NCI-H1417 (cell line): Measurements from ENCODE around the gene BEND7.
"Not testable (repeated sequence)": the region's sequence is repeated elsewhere in the genome, so short reads cannot be mapped to it uniquely, and the experiment has no call there.

Experiments
- DNase-seq, 3 experiments: peaks; one replicate each; lab custom pipeline; 2025; lab: John Stamatoyannopoulos, UW

BEND7 gene

DNA sequence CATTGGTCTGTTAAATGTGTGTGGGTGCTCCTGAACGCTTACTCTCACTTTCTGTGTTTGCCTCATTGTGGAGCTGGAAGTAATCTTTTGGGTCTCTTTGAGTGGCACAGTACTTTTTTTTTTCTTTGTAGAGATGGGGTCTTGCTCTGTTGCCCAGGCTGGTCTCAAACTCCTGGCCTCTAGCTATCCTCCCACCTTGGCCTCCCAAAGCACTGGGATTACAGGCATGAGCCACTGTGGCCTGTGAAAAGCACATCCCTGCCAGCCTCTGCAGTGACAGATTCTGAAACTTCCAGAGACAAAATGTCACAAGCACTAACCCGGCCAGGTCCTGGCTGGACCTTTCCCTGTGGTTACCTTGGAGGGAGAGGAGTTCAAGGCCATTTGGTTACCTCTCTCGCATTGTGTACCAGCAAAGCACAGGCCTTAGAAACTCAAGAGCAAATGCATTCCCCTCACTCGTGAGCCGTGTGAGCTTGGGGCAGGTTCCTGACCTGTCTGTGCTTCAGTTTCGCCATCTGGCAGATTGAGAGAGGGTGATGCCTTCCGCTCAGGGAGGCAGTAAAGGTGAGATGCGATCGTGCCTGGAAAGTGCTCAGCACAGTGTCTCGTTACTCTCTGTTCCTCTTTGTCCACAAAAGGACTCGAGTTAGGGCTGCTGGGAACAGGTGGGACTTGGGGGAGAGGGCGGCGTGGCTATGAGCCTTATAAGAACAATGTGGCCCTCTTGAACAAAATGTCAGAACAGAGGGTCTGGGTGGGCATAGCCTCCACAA is 108.1 kb downstream of the BEND7 start:
- DNase-seq: no peak

GRCh38 chr10:13417459-13418126 is 111.2 kb downstream of the BEND7 start:
- no peak for DNase-seq

GRCh38 chr10:13416760-13417159 is 112.1 kb downstream of the BEND7 start:
- no peak for DNase-seq

- peak in 1 of 3 experiments; percentile 17 for DNase-seq
Observed at GRCh38 chr10:13414855-13415254, 114.0 kb downstream of the BEND7 start.

GRCh38 chr10:13414137-13414536 is 114.7 kb downstream of the BEND7 start:
- no peak for DNase-seq

DNA sequence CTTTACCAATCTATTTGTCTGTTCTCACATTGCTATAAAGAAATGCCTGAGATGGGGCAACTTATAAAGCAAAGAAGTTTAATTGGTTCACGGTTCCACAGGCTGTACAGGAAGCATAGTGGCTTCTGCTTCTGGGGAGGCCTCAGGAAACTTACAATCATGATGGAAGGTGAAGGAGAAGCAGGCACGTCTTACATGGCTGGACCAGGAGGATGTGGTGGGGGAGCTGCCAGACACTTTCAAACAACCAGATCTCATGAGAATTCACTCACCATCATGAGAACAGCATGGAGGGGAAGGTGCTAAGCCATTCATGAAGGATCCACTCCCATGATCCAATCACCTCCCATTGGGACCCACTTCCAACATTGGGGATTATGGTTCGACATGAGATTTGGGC is 115.9 kb downstream of the BEND7 start:
- DNase-seq: no peak

GRCh38 chr10:13404791-13405190 is 124.0 kb downstream of the BEND7 start:
- DNase-seq: peak; percentile 2 to 11 (median 9)

- no peak for DNase-seq
Observed at GRCh38 chr10:13404305-13404759, 124.5 kb downstream of the BEND7 start.

- DNase-seq: not testable (repeated sequence)
Observed at GRCh38 chr10:13403426-13403825, 125.4 kb downstream of the BEND7 start.

DNA sequence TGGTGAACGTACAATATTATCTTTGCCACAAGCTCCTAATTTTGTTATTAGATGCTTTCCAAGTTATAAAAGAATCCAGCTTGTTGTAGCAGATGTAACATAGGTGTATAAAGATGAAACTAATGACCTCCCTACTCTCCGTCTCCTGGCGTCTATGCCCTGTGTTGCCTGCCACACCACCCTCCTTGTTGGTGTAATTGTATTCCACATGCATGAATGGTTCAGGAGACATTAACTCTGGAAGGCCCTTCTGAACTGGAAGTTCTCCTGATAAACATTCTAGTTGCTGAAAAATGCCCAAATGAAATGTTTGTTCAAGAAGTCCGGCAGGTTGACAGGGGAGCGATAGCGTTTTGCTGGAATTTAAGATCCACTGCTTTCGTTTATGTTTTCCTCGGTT is 126.8 kb downstream of the BEND7 start:
- DNase-seq: no peak

- no peak for DNase-seq
Observed at GRCh38 chr10:13401142-13401541, 127.7 kb downstream of the BEND7 start.

GRCh38 chr10:13400196-13400965 is 128.4 kb downstream of the BEND7 start:
- DNase-seq: no peak

DNA sequence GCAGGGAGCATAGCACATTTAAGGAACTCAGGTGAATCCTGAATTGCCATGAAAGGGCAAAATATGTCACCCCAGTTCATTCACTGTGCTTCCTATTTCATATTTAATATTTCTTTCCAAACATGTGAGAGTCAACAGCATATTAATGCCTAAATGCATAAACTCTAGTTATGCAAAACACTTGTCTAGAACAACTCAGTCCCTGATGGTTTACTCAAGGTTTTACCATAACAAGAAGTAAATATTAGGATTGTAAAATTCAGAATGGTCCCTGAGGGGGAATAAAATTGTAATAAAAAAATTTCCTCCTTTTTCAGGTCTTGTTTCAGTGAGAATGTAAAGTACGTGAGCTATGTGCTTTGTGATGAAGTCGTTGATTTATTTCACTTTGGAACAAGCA is 129.1 kb downstream of the BEND7 start:
- no peak for DNase-seq

GRCh38 chr10:13399236-13399635 is 129.6 kb downstream of the BEND7 start:
- no peak for DNase-seq

- DNase-seq: no peak
Observed at GRCh38 chr10:13397052-13397451, 131.8 kb downstream of the BEND7 start.

DNA sequence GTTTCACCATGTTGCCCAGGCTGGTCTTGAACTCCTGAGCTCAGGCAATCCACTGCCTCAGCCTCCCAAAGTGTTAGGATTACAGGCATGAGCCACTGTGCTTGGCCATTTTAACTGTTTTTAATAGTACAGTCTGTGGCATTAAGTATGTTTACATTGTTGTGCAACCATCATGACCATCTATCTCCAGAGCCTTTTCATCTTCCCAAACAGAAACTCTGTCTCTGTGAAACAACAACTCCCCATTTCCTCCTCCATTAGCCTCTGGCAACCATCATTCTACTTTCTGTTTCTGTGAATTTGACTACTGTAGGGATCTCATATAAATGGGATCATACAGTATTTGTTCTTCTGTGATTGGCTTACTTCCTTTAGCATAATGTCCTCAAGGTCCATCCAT is 132.4 kb downstream of the BEND7 start:
- DNase-seq: no peak

DNA sequence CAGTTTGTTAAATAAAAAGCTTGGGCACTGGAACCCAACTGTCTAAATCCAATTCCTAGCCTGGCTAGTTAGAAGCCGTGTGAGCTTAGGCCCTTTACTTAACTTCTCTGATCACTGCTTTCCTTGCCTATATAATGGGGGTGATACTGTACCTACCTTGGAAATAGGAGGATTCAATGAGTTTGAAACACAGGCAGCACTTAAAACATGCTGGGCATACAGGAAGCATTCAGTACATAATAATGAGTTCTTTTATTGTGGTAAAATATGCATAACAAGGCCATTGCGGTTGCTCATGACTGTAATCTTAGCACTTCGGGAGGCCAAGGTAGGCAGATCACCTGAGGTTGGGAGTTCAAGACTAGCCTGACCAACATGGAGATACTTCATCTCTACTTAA is 133.3 kb downstream of the BEND7 start:
- no peak for DNase-seq

GRCh38 chr10:13393640-13394039 is 135.2 kb downstream of the BEND7 start:
- DNase-seq: no peak

DNA sequence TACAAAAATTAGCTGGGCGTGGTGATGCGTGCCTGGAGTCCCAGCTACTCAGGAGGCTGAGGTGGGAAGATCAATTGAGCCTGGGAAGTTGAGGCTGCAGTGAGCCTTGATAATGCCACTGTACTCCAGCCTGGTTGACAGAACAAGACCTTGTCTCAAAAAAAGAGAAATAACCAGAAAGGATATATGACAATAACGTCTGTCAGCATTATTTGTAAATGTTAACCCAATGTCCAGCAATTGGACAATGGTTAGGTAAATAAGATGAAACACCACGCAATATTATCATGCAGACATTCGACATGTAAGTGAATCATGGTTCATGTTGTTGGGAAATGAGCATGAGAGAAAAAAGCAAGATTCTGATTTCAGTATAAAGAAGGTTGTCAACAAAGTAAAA is 136.1 kb downstream of the BEND7 start:
- no peak for DNase-seq
